PC-3 (cell line): Measurements from ENCODE around the gene DNM1L. TPM values are rescaled to one million over a fixed set of nuclear protein-coding genes. Genes with fewer than 3 reads are reported as not detected.

ENCODE experiments used
- ATAC-seq: fragments of 200-7000 bp; cut with Tn5 transposase; 2 replicates; pipeline ENCODE4 v1.9.1; 2020; ENCODE audit warnings: mild to moderate bottlenecking, moderate library complexity
- BruUV-seq: library from RNA; stranded (reverse); fragments of 400-500 nt; replicated peaks from 2 replicates; lab custom pipeline; 2021; lab: Mats Ljungman, UMichigan
- CTCF ChIA-PET: fragments of 300-600 bp; sonication (Branson Sonifier 250); formaldehyde crosslinking; loops from one replicate; lab custom pipeline; 2022; ENCODE audit warnings: antibody characterized with exemption; lab: Charles Lee
- POLR2A ChIA-PET: fragments of 300-600 bp; sonication (Branson Sonifier 250); formaldehyde crosslinking; loops from one replicate; lab custom pipeline; 2022; ENCODE audit warnings: antibody characterized with exemption; ENCODE audit not compliant: unreplicated experiment; lab: Charles Lee
- DNase-seq: peaks from one replicate; pipeline ENCODE4 v3.0.0-alpha.2; 2015
- H2AFZ ChIP-seq: fragments of 300-600 bp; sonication (generic); 2 replicates; pipeline ENCODE4 v1.6.0; 2016; ENCODE audit warnings: antibody characterized with exemption, low read length
- H3F3A ChIP-seq: fragments of 300-600 bp; sonication (generic); one replicate; pipeline ENCODE4 v1.6.0; 2017; ENCODE audit warnings: antibody characterized with exemption, low read length, control low read depth, mild to moderate bottlenecking; ENCODE audit not compliant: unreplicated experiment
- H3K27ac ChIP-seq: fragments of 300-600 bp; sonication (generic); 2 replicates; pipeline ENCODE4 v1.5.1; 2016; ENCODE audit warnings: mild to moderate bottlenecking, low read length
- H3K27me3 ChIP-seq: fragments of 300-600 bp; sonication (generic); 2 replicates; pipeline ENCODE4 v1.6.1; 2016; ENCODE audit warnings: low read length, mixed read lengths
- H3K36me3 ChIP-seq: fragments of 300-600 bp; sonication (generic); 2 replicates; pipeline ENCODE4 v1.6.1; 2016; ENCODE audit warnings: low read depth, mixed run types, low read length, mixed read lengths
- H3K4me1 ChIP-seq: fragments of 300-600 bp; sonication (generic); 2 replicates; pipeline ENCODE4 v1.5.1; 2016; ENCODE audit warnings: low read length; ENCODE audit not compliant: insufficient read depth
- H3K4me2 ChIP-seq: fragments of 300-600 bp; sonication (generic); 2 replicates; pipeline ENCODE4 v1.6.0; 2016; ENCODE audit warnings: low read length
- H3K4me3 ChIP-seq: fragments of 300-600 bp; sonication (generic); 2 replicates; pipeline ENCODE4 v1.5.1; 2016; ENCODE audit warnings: mild to moderate bottlenecking, low read length, mixed read lengths
- H3K79me2 ChIP-seq: fragments of 300-600 bp; sonication (generic); 2 replicates; pipeline ENCODE4 v1.6.1; 2017; ENCODE audit warnings: low read length, mixed read lengths
- H3K9ac ChIP-seq: fragments of 300-600 bp; sonication (generic); 2 replicates; pipeline ENCODE4 v1.6.0; 2016; ENCODE audit warnings: mild to moderate bottlenecking, low read length
- H3K9me2 ChIP-seq: fragments of 300-600 bp; sonication (generic); replicated peaks from 2 replicates; pipeline ENCODE4 v1.6.1; 2016; ENCODE audit warnings: mixed run types, low read length, mixed read lengths
- H3K9me3 ChIP-seq: fragments of 300-600 bp; sonication (generic); 2 replicates; pipeline ENCODE4 v1.6.1; 2016; ENCODE audit warnings: low read length, mixed read lengths
- H4K20me1 ChIP-seq: fragments of 300-600 bp; sonication (generic); 2 replicates; pipeline ENCODE4 v1.6.1; 2016; ENCODE audit warnings: low read length, mixed read lengths
- CTCF ChIP-seq: fragments of 300-600 bp; sonication (generic); conservative IDR thresholded peaks from 2 replicates; pipeline ENCODE4 v1.5.1; 2017; ENCODE audit warnings: antibody characterized with exemption, low read depth, mild to moderate bottlenecking, low read length
- EZH2 ChIP-seq: fragments of 300-600 bp; sonication (generic); IDR thresholded peaks from one replicate; pipeline ENCODE4 v1.6.1; 2017; ENCODE audit warnings: antibody characterized with exemption, mild to moderate bottlenecking, low read length; ENCODE audit not compliant: unreplicated experiment
- EZH2phosphoT487 ChIP-seq: fragments of 300-600 bp; sonication (generic); IDR thresholded peaks from 2 replicates; pipeline ENCODE4 v1.6.1; 2018; ENCODE audit warnings: mild to moderate bottlenecking, antibody characterized with exemption, low read length, borderline replicate concordance
- intact Hi-C: fragments of 100-400 bp; cut with micrococcal nuclease; formaldehyde crosslinking; loops from 2 replicates; pipeline ENCODE4 v1.9.0; 2023
- total RNA-seq: library from RNA; depleted of rRNA; stranded (reverse); fragments of >200 nt; gene quantifications from 2 replicates; pipeline ENCODE4 v1.2.3, GENCODE V29; 2014

Gene DNM1L
- total RNA-seq, 1 experiment from 2014 or later = 38.7 TPM

DNA sequence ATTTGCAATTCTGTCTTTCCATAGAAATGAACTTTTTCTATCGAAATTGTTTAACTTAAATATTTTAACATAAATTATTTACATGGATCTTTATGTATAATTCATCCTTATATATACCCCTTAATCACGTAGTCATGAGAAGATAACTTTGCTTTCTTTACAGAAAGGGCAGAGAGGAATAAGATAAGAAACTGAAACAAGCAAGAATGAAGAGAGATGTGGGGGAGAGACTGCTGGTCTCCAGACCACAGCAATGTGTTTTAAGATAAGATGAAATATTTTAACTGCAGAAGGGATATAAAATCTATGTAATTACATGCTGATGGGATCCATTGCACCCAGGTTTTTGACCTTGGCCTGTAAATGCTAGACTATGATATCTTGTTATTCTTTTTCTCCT lies 34.7 kb upstream of the DNM1L start:
- Histone ChIP-seq H3K4me2 (no peak overlapping the region), H3K27me3 (no peaks in the 10 kb centered on the region), H3K79me2 (no peaks in the 10 kb centered on the region), H3K9me3 (no peaks in the 10 kb centered on the region), H3K36me3 (no peaks in the 10 kb centered on the region), H3K27ac (no peak overlapping the region), H3F3A (no peaks in the 10 kb centered on the region), H3K4me1 (no peaks in the 10 kb centered on the region), H3K9me2 (no peaks in the 10 kb centered on the region), H3K4me3 (no peak overlapping the region), H4K20me1 (no peaks in the 10 kb centered on the region), H3K9ac (no peak overlapping the region), H2AFZ (no peak overlapping the region)
- ATAC-seq = no peak
- TF ChIP-seq EZH2phosphoT487 (no peak), EZH2 (no peak), CTCF (no peak)
- BruUV-seq = no TSS peak
- ChIA-PET POLR2A (no interaction called here), CTCF (no interaction called here)
- intact Hi-C loops = no loop called here
- DNase-seq = no peak

GRCh38 chr12:32647275-32647674 lies 31.8 kb upstream of the DNM1L start:
- Histone ChIP-seq H4K20me1 (no peaks in the 10 kb centered on the region), H3K4me1 (peaks cover 11% of the 10 kb centered on the region), H3K9me2 (no peaks in the 10 kb centered on the region), H3K27me3 (no peaks in the 10 kb centered on the region), H3K9me3 (no peaks in the 10 kb centered on the region), H2AFZ (no peak overlapping the region), H3K36me3 (no peaks in the 10 kb centered on the region), H3K79me2 (no peaks in the 10 kb centered on the region), H3K9ac (no peak overlapping the region), H3K4me2 (no peak overlapping the region), H3K4me3 (no peak overlapping the region), H3K27ac (no peak overlapping the region), H3F3A (no peaks in the 10 kb centered on the region)
- TF ChIP-seq CTCF (no peak), EZH2 (no peak), EZH2phosphoT487 (no peak)
- intact Hi-C loops = no loop called here
- ATAC-seq (no peak), DNase-seq (peak; percentile 5)
- CTCF ChIA-PET = no interaction called here
- BruUV-seq = no TSS peak
- POLR2A ChIA-PET = no interaction called here

DNA sequence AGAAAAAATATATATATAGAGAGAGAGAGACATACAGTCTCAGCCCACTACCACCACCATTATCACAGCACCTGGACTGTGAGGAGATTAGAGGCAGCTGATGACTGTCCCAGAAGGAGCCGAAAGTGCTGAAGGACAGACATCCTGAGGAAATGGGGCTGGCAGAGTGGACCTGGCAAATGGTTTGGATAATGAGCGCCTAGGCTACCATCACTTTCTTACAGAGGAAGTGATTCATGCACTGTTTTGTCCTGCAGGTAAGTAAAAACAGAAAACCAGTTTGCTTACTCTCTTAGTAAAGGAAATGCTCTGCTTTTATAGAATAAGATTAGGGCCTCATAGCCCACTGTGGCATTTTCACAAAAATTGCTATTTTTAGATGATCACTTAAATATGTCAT lies 28.6 kb upstream of the DNM1L start:
- BruUV-seq = no TSS peak
- Histone ChIP-seq H3K36me3 (no peaks in the 10 kb centered on the region), H3K9ac (no peak overlapping the region), H3K4me3 (no peak overlapping the region), H4K20me1 (no peaks in the 10 kb centered on the region), H3K4me1 (peaks cover 11% of the 10 kb centered on the region), H3K9me2 (no peaks in the 10 kb centered on the region), H3K27me3 (no peaks in the 10 kb centered on the region), H3K4me2 (peak overlapping the region; percentile 28; the same call in 1 of the 2 replicates), H3K9me3 (no peaks in the 10 kb centered on the region), H3F3A (no peaks in the 10 kb centered on the region), H3K27ac (no peak overlapping the region), H2AFZ (no peak overlapping the region), H3K79me2 (no peaks in the 10 kb centered on the region)
- ATAC-seq = peak; percentile 88
- DNase-seq = peak; percentile 70
- intact Hi-C loops = loop anchor here (10.0 kb wide), 1 partner anchor 116 kb away; no protein-coding TSS in a partner anchor
- no peak for TF ChIP-seq EZH2
- no peak for TF ChIP-seq EZH2phosphoT487
- no peak for TF ChIP-seq CTCF
- ChIA-PET CTCF (no interaction called here), POLR2A (no interaction called here)
